Cardiac fibroblast (primary cell): Measurements from ENCODE around the gene ZFR2.

Source experiments
- DNase-seq, 2 donors: peaks; one replicate each; pipeline versions ENCODE4 v3.0.0 to v3.0.0-alpha.2; 2010; ENCODE audit warnings: low read depth in 2 of 2
- H3K4me3 ChIP-seq, 2 donors: replicated peaks in 1 of 2; 1 replicate in 1 of 2; 2 replicates in 1 of 2; pipeline ENCODE4 v1.5.1; 2011; ENCODE audit warnings: low read depth in 2 of 2, low read length in 2 of 2, mild to moderate bottlenecking in 2 of 2, moderate library complexity in 1 of 2
- CTCF ChIP-seq: IDR thresholded peaks from one replicate; pipeline ENCODE4 v1.5.1; 2011; ENCODE audit warnings: low read depth, mild to moderate bottlenecking, low read length, inconsistent platforms

ZFR2 gene

GRCh38 chr19:3778899-3779723 is 89.7 kb downstream of the ZFR2 start:
- TF ChIP-seq CTCF = no peak
- DNase-seq = no peak
- no peak overlapping the region for H3K4me3 ChIP-seq

DNA sequence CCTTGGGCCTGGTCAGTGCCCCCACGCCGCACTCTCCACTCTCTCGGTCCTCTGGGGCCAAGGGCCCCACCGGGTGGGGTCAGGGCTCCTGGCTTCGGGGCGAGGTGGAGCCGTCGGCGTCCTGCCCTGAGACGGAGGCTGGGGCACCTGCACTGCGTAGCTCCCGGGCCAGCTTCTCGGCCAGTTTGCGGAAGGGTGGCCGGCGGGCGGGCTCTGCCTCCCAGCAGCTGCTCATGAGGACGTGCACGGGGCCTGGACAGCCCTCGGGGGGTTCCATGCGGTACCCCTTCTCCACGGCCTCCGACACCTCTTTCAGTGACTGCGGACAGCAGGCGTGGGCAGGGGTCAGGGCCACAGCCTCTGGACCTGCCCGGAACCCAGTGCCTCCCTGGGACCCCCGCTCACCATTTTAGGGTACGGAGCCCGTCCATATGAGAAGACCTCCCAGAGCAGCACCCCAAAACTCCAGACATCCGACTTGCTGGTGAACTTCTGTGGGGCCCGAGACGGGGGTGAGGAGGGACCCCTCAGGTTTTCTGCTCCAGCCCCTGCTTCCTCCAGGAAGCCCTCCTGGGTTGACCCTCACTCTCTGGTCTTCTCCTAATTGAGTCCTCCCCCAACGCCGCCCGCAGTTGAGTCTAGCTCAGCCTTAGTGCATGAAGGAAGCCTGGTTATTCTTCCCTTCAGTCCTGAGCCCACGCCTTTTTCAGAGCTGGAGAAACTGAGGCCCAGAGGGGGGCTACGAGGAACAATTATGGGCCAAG is 90.6 kb downstream of the ZFR2 start:
- DNase-seq = no peak
- TF ChIP-seq CTCF = no peak
- H3K4me3 ChIP-seq = no peak overlapping the region

DNA sequence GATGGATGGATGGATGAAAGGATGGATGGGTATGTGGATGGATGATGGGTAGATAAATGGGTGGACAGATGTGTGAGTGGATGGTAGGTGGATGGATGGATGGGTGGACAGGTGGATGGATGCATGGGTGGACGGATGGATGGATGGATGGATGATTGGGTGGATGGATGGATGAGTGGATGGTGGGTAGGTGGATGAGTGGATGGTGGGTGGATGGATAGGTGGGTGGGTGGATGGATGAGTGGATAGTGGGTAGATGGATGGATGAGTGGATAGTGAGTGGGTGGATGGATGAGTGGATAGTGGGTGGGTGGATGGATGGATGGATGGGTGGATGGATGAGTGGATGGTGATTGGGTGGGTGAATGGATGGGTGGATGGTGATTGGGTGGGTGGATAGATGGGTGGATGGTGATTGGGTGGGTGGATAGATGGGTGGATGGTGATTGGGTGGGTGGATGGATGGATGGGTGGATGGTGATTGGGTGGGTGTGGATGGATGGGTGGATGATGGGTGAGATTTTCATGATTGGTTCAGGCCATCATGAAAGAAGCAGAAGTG is 92.3 kb downstream of the ZFR2 start:
- no peak for TF ChIP-seq CTCF
- no peak for DNase-seq
- no peak overlapping the region for H3K4me3 ChIP-seq

GRCh38 chr19:3775831-3776230 is 93.0 kb downstream of the ZFR2 start:
- TF ChIP-seq CTCF = no peak
- DNase-seq = no peak
- H3K4me3 ChIP-seq = no peak overlapping the region

DNA sequence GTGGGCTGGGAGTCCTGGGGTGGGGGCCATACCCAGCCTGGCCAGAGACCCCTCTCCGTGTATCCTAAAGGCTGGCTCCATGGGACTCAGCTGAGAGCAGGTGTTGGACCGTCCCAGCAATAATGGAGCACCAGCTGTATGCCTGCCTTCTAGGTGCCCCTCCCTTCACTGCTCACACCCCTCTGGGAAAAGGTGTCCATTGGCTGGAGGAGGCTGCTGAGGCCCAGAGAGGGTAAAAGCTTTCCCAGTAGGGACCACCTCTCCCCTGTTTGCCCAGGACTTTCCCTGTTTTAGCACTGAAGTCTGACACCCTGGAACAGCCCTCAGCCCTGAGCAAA is 93.5 kb downstream of the ZFR2 start:
- H3K4me3 ChIP-seq = no peak overlapping the region
- DNase-seq = no peak
- no peak for TF ChIP-seq CTCF

GRCh38 chr19:3774621-3775373 is 94.0 kb downstream of the ZFR2 start:
- TF ChIP-seq CTCF = no peak
- H3K4me3 ChIP-seq = no peak overlapping the region
- no peak for DNase-seq
